K562 (cell line): Measurements from ENCODE around the gene ACTN3. TPM values are rescaled to one million over a fixed set of nuclear protein-coding genes. Genes with fewer than 3 reads are reported as not detected.

Experiments used
- ATAC-seq: fragments of 200-7000 bp; cut with Tn5 transposase; 3 replicates; pipeline ENCODE4 v1.9.1; 2020; ENCODE audit warnings: moderate library complexity
- Bru-seq: library from RNA; stranded (reverse); fragments of 400-500 nt; gene quantifications from one replicate; lab custom pipeline; 2021; lab: Mats Ljungman, UMichigan
- BruChase-seq, 2 experiments: library from RNA; stranded (reverse); fragments of 400-500 nt; gene quantifications; one replicate each; lab custom pipeline; 2021; lab: Mats Ljungman, UMichigan
- BruUV-seq: library from RNA; stranded (reverse); fragments of 400-500 nt; replicated peaks from 2 replicates; lab custom pipeline; 2021; lab: Mats Ljungman, UMichigan
- CTCF ChIA-PET: fragments of 300-600 bp; formaldehyde crosslinking; extraction: SDS; loops from one replicate; lab custom pipeline; 2021; ENCODE audit warnings: low intra/inter-chr PET ratio; lab: Yijun Ruan, JAX
- POLR2A ChIA-PET: fragments of 300-600, 350-650 bp; sonication (Branson Sonifier 250); formaldehyde crosslinking; extraction: SDS; loops from one replicate; lab custom pipeline; 2021; ENCODE audit warnings: antibody characterized with exemption, inconsistent platforms; lab: Yijun Ruan, JAX
- DNase-seq, 4 experiments: peaks; one replicate each; pipeline versions ENCODE4 v3.0.0 to v3.0.0-alpha.2; 2011 to 2018; ENCODE audit warnings: low spot score in 3 of 4, mixed read lengths in 3 of 4; ENCODE audit errors: extremely low read depth in 1 of 4
- FAIRE-seq: peaks from 2 replicates; lab custom pipeline; 2011; peaks lifted over from hg19 to GRCh38; lab: Jason Lieb, UNC
- H2AFZ ChIP-seq: 2 replicates; pipeline ENCODE4 v1.6.0; 2011; ENCODE audit warnings: low read depth, low read length, control low read depth, inconsistent platforms
- H3K27ac ChIP-seq: fragments of 200-600 bp; 3 replicates; pipeline ENCODE4 v1.8.0; 2011; ENCODE audit warnings: low read depth, mild to moderate bottlenecking, control low read depth, inconsistent platforms, low read length, moderate library complexity, mixed read lengths; ENCODE audit errors: extremely low read depth
- H3K27me3 ChIP-seq, 2 experiments: fragments of 300-600 bp in 1 of 2; 2 replicates in 1 of 2; 3 replicates in 1 of 2; pipeline versions ENCODE4 v1.6.0 to v1.8.0; 2011; ENCODE audit warnings: inconsistent platforms in 2 of 2, low read length in 2 of 2, mild to moderate bottlenecking in 1 of 2, mixed read lengths in 1 of 2, moderate library complexity in 1 of 2; ENCODE audit not compliant: control insufficient read depth in 2 of 2, insufficient read depth in 2 of 2
- H3K36me3 ChIP-seq: fragments of 300-600 bp; 3 replicates; pipeline ENCODE4 v1.8.0; 2011; ENCODE audit warnings: mild to moderate bottlenecking, low read length, inconsistent platforms; ENCODE audit not compliant: control insufficient read depth, insufficient read depth
- H3K4me1 ChIP-seq, 2 experiments: fragments of 200-600 bp in 1 of 2; replicated peaks in 1 of 2; 2 replicates in 1 of 2; 3 replicates in 1 of 2; pipeline versions ENCODE4 v1.5.1 to v1.8.0; 2011; ENCODE audit warnings: inconsistent platforms in 2 of 2, low read length in 2 of 2, mild to moderate bottlenecking in 1 of 2, mixed read lengths in 1 of 2, moderate library complexity in 1 of 2; ENCODE audit not compliant: control insufficient read depth in 2 of 2, insufficient read depth in 2 of 2
- H3K4me2 ChIP-seq: 2 replicates; pipeline ENCODE4 v1.6.1; 2011; ENCODE audit warnings: low read length, control low read depth, inconsistent platforms, mixed read lengths; ENCODE audit not compliant: insufficient read depth
- H3K4me3 ChIP-seq: fragments of 200-600 bp; sonication (generic), shearing (Covaris generic); 2 replicates; pipeline ENCODE4 v1.5.1; 2016; ENCODE audit warnings: control low read depth, inconsistent platforms
- H3K79me2 ChIP-seq: fragments of 200-600 bp; 3 replicates; pipeline ENCODE4 v1.8.0; 2011; ENCODE audit warnings: low read length, inconsistent platforms; ENCODE audit not compliant: control insufficient read depth, insufficient read depth
- H3K9ac ChIP-seq, 2 experiments: 2 replicates each; pipeline versions ENCODE4 v1.6.0 to v1.6.1; 2011; ENCODE audit warnings: low read depth in 2 of 2, low read length in 2 of 2, control low read depth in 1 of 2, inconsistent platforms in 1 of 2, mild to moderate bottlenecking in 1 of 2, mixed read lengths in 1 of 2; ENCODE audit not compliant: insufficient read depth in 1 of 2
- H3K9me1 ChIP-seq: one replicate; pipeline ENCODE4 v1.6.0; 2011; ENCODE audit warnings: inconsistent platforms, mild to moderate bottlenecking, low read length, moderate library complexity; ENCODE audit not compliant: control insufficient read depth, insufficient read depth
- H3K9me3 ChIP-seq: replicated peaks from 2 replicates; pipeline ENCODE4 v1.5.1; 2011; ENCODE audit warnings: low read depth, low read length, inconsistent platforms; ENCODE audit not compliant: control insufficient read depth, insufficient read depth
- H4K20me1 ChIP-seq: replicated peaks from 2 replicates; pipeline ENCODE4 v1.6.1; 2011; ENCODE audit warnings: low read length, inconsistent platforms, mixed read lengths; ENCODE audit not compliant: control insufficient read depth, insufficient read depth
- BCL6 ChIP-seq: fragments of 250-450 bp; sonication (Bioruptor Pico); IDR thresholded peaks from 2 replicates; pipeline ENCODE4 v1.4.0; 2020
- CBX1 ChIP-seq: sonication (generic); IDR thresholded peaks from 2 replicates; pipeline ENCODE4 v1.6.1; 2016; ENCODE audit warnings: antibody characterized with exemption, low read depth, mild to moderate bottlenecking
- MAFG ChIP-seq: fragments of 450-650 bp; conservative IDR thresholded peaks from 2 replicates; pipeline ENCODE4 v1.6.1; 2016; ENCODE audit warnings: missing genetic modification characterization, missing compliant biosample characterization
- MCM5 ChIP-seq: fragments of 450-650 bp; IDR thresholded peaks from 2 replicates; pipeline ENCODE4 v1.6.1; 2016; ENCODE audit warnings: low read depth
- MTA3 ChIP-seq: fragments of 450-650 bp; formaldehyde crosslinking; IDR thresholded peaks from 2 replicates; pipeline ENCODE4 v1.6.1; 2017; ENCODE audit warnings: mild to moderate bottlenecking, borderline replicate concordance
- NFYB ChIP-seq: IDR thresholded peaks from 2 replicates; pipeline ENCODE4 v1.6.1; 2011; ENCODE audit warnings: mild to moderate bottlenecking, moderate library complexity; ENCODE audit not compliant: insufficient read length; ENCODE audit errors: extremely low read depth
- PML ChIP-seq: IDR thresholded peaks from 2 replicates; pipeline ENCODE4 v1.6.1; 2012; ENCODE audit warnings: low read length, inconsistent platforms
- RBM34 ChIP-seq: fragments of 200-400 bp; formaldehyde crosslinking; IDR thresholded peaks from 2 replicates; pipeline ENCODE4 v1.6.1; 2018; ENCODE audit warnings: low read length, borderline replicate concordance; ENCODE audit not compliant: insufficient read depth
- SPI1 ChIP-seq: IDR thresholded peaks from 2 replicates; pipeline ENCODE4 v1.6.1; 2011; ENCODE audit warnings: low read depth, low read length, control low read depth, borderline replicate concordance
- SRSF9 ChIP-seq: fragments of 200-400 bp; formaldehyde crosslinking; IDR thresholded peaks from 2 replicates; pipeline ENCODE4 v1.6.1; 2017; ENCODE audit warnings: low read depth, low read length, borderline replicate concordance
- XRCC5 ChIP-seq: fragments of 200-400 bp; formaldehyde crosslinking; IDR thresholded peaks from 2 replicates; pipeline ENCODE4 v1.6.1; 2017; ENCODE audit warnings: low read depth, mild to moderate bottlenecking, low read length
- ZNF174 ChIP-seq: fragments of 250-450 bp; sonication (Bioruptor Pico); IDR thresholded peaks from 2 replicates; pipeline ENCODE4 v1.4.0; 2020; ENCODE audit warnings: mild to moderate bottlenecking
- ZNF184 ChIP-seq: sonication (generic); formaldehyde crosslinking; IDR thresholded peaks from 2 replicates; pipeline ENCODE4 v1.5.0; 2020; ENCODE audit warnings: missing genetic modification reagents
- ZNF436 ChIP-seq: fragments of 250-450, 450-650 bp; sonication (Bioruptor Pico); formaldehyde crosslinking; IDR thresholded peaks from 2 replicates; pipeline ENCODE4 v1.7.0; 2020; ENCODE audit warnings: mild to moderate bottlenecking
- ZSCAN29 ChIP-seq: fragments of 450-650 bp; IDR thresholded peaks from 2 replicates; pipeline ENCODE4 v1.6.1; 2017
- WGBS: fragments of 100-300 bp; shearing (Covaris generic); methylation state at CpG from one replicate; pipeline ENCODE4 v1.1.6; 2016; ENCODE audit warnings: low coverage, mixed read lengths; ENCODE audit not compliant: insufficient coverage; ENCODE audit errors: missing lambda C conversion rate; 5-methylcytosine and 5-hydroxymethylcytosine counted together
- in situ Hi-C: fragments of 300-500 bp; cut with MboI; formaldehyde crosslinking; loops from 4 replicates; pipeline ENCODE4 v1.15.0; 2018; ENCODE audit warnings: inconsistent platforms, mixed read lengths
- intact Hi-C: fragments of 100-400 bp; cut with micrococcal nuclease; formaldehyde crosslinking; loops from 2 replicates; pipeline ENCODE4 v1.14.2; 2022
- long read RNA-seq, 3 experiments: library from polyadenylated mRNA in 2 of 3; library from RNA in 1 of 3; unstranded in 2 of 3; stranded (forward) in 1 of 3; transcript quantifications; one replicate each; pipeline ENCODE4 v2.0.0, GENCODE V29; 2019 to 2022
- polyA minus RNA-seq, 3 experiments: library from RNA; depleted of rRNA, polyadenylated mRNA; stranded (reverse); fragments of >200 nt; gene quantifications; 2 replicates each; pipeline ENCODE4 v1.2.3, GENCODE V29; 2011
- polyA plus RNA-seq, 8 experiments: library from polyadenylated mRNA; depleted of rRNA in 4 of 8; stranded (reverse) in 5 of 8; unstranded in 3 of 8; fragments of >200 nt; fragmentation: Nextera tagmentation in 2 of 8; fragmentation: Illumina TruSeq in 1 of 8; extraction: Ambion mirVana in 2 of 8; extraction: Trizol in 1 of 8; gene quantifications; 2 replicates each; pipeline versions ENCODE4 v1.2.1 to v1.2.3, GENCODE V29; 2011 to 2014; ENCODE audit warnings: inconsistent platforms in 1 of 8, missing spikeins in 1 of 8
- total RNA-seq, 7 experiments: library from RNA; depleted of rRNA in 6 of 7; stranded (reverse); fragments of >200 nt in 6 of 7; fragmentation: Illumina TruSeq in 2 of 7; extraction: Trizol in 2 of 7; gene quantifications; 2 replicates each; pipeline versions ENCODE4 v1.2.1 to v1.2.3, GENCODE V29; 2011 to 2021; ENCODE audit warnings: low replicate concordance in 1 of 7
- TF ChIP-seq, protein P1 (sequence below), 2 experiments: fragments of 250-450 bp in 1 of 2; fragments of 450-650 bp in 1 of 2; sonication (Bioruptor Pico) in 1 of 2; IDR thresholded peaks; 2 replicates each; pipeline versions ENCODE4 v1.6.1 to v1.8.0; 2016 to 2021; ENCODE audit warnings: mild to moderate bottlenecking in 2 of 2, moderate library complexity in 2 of 2, missing compliant biosample characterization in 1 of 2, missing genetic modification characterization in 1 of 2
- TF ChIP-seq, protein P2 (sequence below): sonication (generic); formaldehyde crosslinking; IDR thresholded peaks from 2 replicates; pipeline ENCODE4 v1.8.0; 2022; ENCODE audit warnings: missing genetic modification reagents, mild to moderate bottlenecking, borderline replicate concordance

ACTN3 gene
- total RNA-seq (2011; cell fraction: chromatin; rRNA removed; ENCODE audit: low replicate concordance), result 0.21 TPM in 1 of 2 replicates, not detected in the other
- total RNA-seq (2011; cell fraction: nucleolus; rRNA removed), result not detected in 2 replicates
- total RNA-seq (2011; cell fraction: nucleoplasm; rRNA removed), result not detected in 2 replicates
- not detected in 2 replicates for total RNA-seq (2014; rRNA removed)
- not detected in 2 replicates for total RNA-seq (2014; rRNA removed; fragmentation: Illumina TruSeq; extraction: Trizol)
- total RNA-seq (2015; rRNA removed; fragmentation: Illumina TruSeq; extraction: Trizol), result not detected in 2 replicates
- total RNA-seq (2021), result not detected in 2 replicates
- not detected in 2 replicates for polyA plus RNA-seq (2011; rRNA removed)
- not detected in 2 replicates for polyA plus RNA-seq (2011; cell fraction: cytosol; rRNA removed)
- 0.04 and 0.07 TPM in 2 replicates for polyA plus RNA-seq (2011; cell fraction: nucleus; rRNA removed)
- not detected in 2 replicates for polyA plus RNA-seq (2012)
- polyA plus RNA-seq (2014; fragmentation: Illumina TruSeq; extraction: Trizol), result not detected in 2 replicates
- not detected for polyA plus RNA-seq (2014; fragmentation: Nextera tagmentation; extraction: Ambion mirVana)
- polyA plus RNA-seq (2014; rRNA removed), result not detected in 2 replicates
- not detected in 2 replicates for polyA minus RNA-seq (2011; rRNA and poly(A)+ RNA removed)
- not detected in 2 replicates for polyA minus RNA-seq (2011; cell fraction: cytosol; rRNA and poly(A)+ RNA removed)
- not detected in 2 replicates for polyA minus RNA-seq (2011; cell fraction: nucleus; rRNA and poly(A)+ RNA removed)
- Bru-seq, nascent RNA, result percentile 6 among the genes with signal in this experiment
- BruChase-seq, experiment 1, labeled RNA remaining after a 2-hour chase, result not detected
- percentile 6 among the genes with signal in this experiment for BruChase-seq, experiment 2, labeled RNA remaining after a 6-hour chase
- long read RNA-seq, experiment 1, result 0 reads
- long read RNA-seq, experiment 2, result 0 reads
- long read RNA-seq, experiment 3, result 0 reads

DNA sequence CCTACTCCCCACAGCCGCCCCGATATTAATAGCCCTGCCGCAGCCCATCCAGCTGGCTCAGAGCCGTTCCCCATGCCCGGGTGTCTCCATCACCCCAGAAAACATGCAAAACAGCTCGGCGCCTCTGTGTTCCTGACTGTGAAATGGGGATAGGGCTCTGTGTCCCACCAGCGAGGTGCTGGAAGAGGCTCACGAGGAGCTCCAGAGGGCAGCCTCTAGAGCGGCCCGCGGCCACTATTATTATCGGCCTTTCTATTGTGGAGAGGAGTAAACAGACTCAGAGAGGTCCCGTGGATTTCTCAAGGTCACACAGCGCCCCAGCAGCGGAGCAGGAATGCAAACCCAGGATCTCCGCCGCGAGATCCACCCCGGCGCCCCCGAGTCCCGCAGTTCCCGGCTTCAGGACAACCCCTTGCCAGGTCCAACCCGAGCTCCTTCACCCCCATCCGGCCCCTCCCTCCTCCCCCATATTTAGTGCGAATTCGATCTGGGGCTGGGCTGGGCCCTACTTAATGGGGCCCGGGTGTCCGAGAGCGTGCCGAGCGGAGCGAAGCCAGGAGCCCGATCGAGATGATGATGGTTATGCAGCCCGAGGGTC lies at the start of gene ACTN3:
ACTN3 (plus strand) TSS at position 536 of the 598 bp plus-strand sequence; CDS start at position 571, 35 bp downstream.
- in situ Hi-C loops, result no loop called here
- ATAC-seq (peak; percentile 1; the same call in 1 of the 3 replicates), FAIRE-seq (no peak), DNase-seq (peak in 2 of 4 experiments; percentile 56 to 57)
- no peaks in the 10 kb centered on the region for H4K20me1 ChIP-seq
- peak within 1 kb of the TSS; percentile 75 for H3K4me2 ChIP-seq
- H3K9me1 ChIP-seq, result no peaks in the 10 kb centered on the region
- H3K36me3 ChIP-seq, result peaks cover 5% of the 10 kb centered on the region; the same call in 1 of the 3 replicates
- ChIA-PET CTCF (no interaction called here), POLR2A (interaction anchor here (0.7 to 1.8 kb wide), 7 partner anchors 10 to 132 kb away, joined by 3 to 12 read pairs (median 6); partner anchors contain the start of gene RBM4B)
- no TSS peak for BruUV-seq
- WGBS, result 7% methylated on average over 23 of the region's 37 CpGs
- no peaks in the 10 kb centered on the region for H3K9me3 ChIP-seq
- peak within 1 kb of the TSS; percentile 81 to 98 for H3K9ac ChIP-seq
- peak within 1 kb of the TSS; percentile 94 for H3K4me3 ChIP-seq
- H3K79me2 ChIP-seq, result peaks cover 6% of the 10 kb centered on the region; the same call in 1 of the 3 replicates
- H3K4me1 ChIP-seq, result peaks cover 0 to 38% of the 10 kb centered on the region in 2 experiments; a peak in 4 of 5 replicates
- peak within 1 kb of the TSS; percentile 81 for H2AFZ ChIP-seq
- H3K27ac ChIP-seq, result peak within 1 kb of the TSS; percentile 73
- H3K27me3 ChIP-seq, result peaks cover 0 to 4% of the 10 kb centered on the region in 2 experiments; a peak in 1 of 5 replicates
- intact Hi-C loops, result no loop called here
- TF ChIP-seq SPI1 (no peak), ZSCAN29 (no peak), ZNF174 (CRISPR knock-in tag) (no peak), XRCC5 (no peak), PML (no peak), ZNF184 (CRISPR knock-in tag) (no peak), MCM5 (no peak), SRSF9 (no peak), CBX1 (peak; percentile 98), RBM34 (no peak), BCL6 (CRISPR knock-in tag) (no peak), ZNF436 (CRISPR knock-in tag) (no peak), MAFG (tag) (no peak), NFYB (no peak), MTA3 (no peak)
- TF ChIP-seq, protein P1, sequence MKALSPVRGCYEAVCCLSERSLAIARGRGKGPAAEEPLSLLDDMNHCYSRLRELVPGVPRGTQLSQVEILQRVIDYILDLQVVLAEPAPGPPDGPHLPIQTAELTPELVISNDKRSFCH (CRISPR knock-in tag; IDR thresholded peaks at IDR 0.05), result no peak
- TF ChIP-seq, protein P1 (tag; IDR thresholded peaks at IDR 0.05), result no peak
- TF ChIP-seq, protein P2, sequence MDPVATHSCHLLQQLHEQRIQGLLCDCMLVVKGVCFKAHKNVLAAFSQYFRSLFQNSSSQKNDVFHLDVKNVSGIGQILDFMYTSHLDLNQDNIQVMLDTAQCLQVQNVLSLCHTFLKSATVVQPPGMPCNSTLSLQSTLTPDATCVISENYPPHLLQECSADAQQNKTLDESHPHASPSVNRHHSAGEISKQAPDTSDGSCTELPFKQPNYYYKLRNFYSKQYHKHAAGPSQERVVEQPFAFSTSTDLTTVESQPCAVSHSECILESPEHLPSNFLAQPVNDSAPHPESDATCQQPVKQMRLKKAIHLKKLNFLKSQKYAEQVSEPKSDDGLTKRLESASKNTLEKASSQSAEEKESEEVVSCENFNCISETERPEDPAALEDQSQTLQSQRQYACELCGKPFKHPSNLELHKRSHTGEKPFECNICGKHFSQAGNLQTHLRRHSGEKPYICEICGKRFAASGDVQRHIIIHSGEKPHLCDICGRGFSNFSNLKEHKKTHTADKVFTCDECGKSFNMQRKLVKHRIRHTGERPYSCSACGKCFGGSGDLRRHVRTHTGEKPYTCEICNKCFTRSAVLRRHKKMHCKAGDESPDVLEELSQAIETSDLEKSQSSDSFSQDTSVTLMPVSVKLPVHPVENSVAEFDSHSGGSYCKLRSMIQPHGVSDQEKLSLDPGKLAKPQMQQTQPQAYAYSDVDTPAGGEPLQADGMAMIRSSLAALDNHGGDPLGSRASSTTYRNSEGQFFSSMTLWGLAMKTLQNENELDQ (CRISPR knock-in tag), result no peak
